Left ventricle myocardium inferior (tissue), 1 donor: Measurements from ENCODE around the gene SMIM45.

Experiments
- DNase-seq: peaks from one replicate; pipeline ENCODE4 v3.0.0-alpha.2; 2020
- H3K27ac ChIP-seq: fragments of 200-600 bp; replicated peaks from 2 replicates; pipeline ENCODE4 v1.8.0; 2021
- H3K27me3 ChIP-seq: fragments of 200-600 bp; 2 replicates; pipeline ENCODE4 v1.8.0; 2021; ENCODE audit warnings: low read depth
- H3K36me3 ChIP-seq: fragments of 200-600 bp; 2 replicates; pipeline ENCODE4 v1.8.0; 2021
- H3K4me1 ChIP-seq: fragments of 200-600 bp; 2 replicates; pipeline ENCODE4 v1.8.0; 2021
- H3K4me3 ChIP-seq: fragments of 200-600 bp; 2 replicates; pipeline ENCODE4 v1.8.0; 2021; ENCODE audit warnings: mild to moderate bottlenecking, moderate library complexity
- H3K9me3 ChIP-seq: fragments of 200-600 bp; replicated peaks from 2 replicates; pipeline ENCODE4 v1.8.0; 2021
- intact Hi-C: fragments of 100-400 bp; cut with micrococcal nuclease; formaldehyde crosslinking; loops from one replicate; pipeline ENCODE4 v1.11.0; 2022
- TF ChIP-seq, protein P1 (sequence below): fragments of 200-600 bp; IDR thresholded peaks from 2 replicates; pipeline ENCODE4 v1.8.0; 2021; ENCODE audit warnings: antibody characterized with exemption, mild to moderate bottlenecking, borderline replicate concordance
- donor health status: DM: no; HTN: yes; CAD: no; lungs with severe emphysema.

Gene SMIM45

DNA sequence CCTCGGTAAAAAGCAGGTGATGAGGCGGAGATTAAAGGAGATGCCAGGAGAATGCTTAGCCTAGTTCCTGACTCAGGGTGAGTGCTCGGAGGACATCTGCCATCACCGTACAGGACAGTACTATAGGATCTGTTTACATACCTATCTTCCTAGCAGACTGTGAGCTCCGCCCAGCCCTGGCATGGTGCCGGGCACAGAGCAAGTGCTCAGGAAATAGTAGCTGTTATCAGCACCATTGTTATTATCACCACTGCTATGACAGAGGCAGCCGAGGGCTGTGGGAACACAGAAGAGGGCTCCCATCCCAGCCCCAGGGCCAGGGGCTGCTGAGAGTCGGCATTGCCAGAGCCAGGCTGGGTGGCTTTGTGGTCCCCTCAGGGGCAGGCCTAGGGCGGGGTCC, 16.7 kb downstream of the SMIM45 start:
- intact Hi-C loops = loop anchor here (5.0 kb wide), 1 partner anchor 474 kb away; no protein-coding TSS in a partner anchor
- no peak for DNase-seq
- TF ChIP-seq, protein P1, sequence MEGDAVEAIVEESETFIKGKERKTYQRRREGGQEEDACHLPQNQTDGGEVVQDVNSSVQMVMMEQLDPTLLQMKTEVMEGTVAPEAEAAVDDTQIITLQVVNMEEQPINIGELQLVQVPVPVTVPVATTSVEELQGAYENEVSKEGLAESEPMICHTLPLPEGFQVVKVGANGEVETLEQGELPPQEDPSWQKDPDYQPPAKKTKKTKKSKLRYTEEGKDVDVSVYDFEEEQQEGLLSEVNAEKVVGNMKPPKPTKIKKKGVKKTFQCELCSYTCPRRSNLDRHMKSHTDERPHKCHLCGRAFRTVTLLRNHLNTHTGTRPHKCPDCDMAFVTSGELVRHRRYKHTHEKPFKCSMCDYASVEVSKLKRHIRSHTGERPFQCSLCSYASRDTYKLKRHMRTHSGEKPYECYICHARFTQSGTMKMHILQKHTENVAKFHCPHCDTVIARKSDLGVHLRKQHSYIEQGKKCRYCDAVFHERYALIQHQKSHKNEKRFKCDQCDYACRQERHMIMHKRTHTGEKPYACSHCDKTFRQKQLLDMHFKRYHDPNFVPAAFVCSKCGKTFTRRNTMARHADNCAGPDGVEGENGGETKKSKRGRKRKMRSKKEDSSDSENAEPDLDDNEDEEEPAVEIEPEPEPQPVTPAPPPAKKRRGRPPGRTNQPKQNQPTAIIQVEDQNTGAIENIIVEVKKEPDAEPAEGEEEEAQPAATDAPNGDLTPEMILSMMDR = no peak
- Histone ChIP-seq H3K4me1 (no peaks in the 10 kb centered on the region), H3K36me3 (no peaks in the 10 kb centered on the region), H3K27me3 (peaks cover 49% of the 10 kb centered on the region), H3K9me3 (no peaks in the 10 kb centered on the region), H3K4me3 (no peak overlapping the region), H3K27ac (no peak overlapping the region)

DNA sequence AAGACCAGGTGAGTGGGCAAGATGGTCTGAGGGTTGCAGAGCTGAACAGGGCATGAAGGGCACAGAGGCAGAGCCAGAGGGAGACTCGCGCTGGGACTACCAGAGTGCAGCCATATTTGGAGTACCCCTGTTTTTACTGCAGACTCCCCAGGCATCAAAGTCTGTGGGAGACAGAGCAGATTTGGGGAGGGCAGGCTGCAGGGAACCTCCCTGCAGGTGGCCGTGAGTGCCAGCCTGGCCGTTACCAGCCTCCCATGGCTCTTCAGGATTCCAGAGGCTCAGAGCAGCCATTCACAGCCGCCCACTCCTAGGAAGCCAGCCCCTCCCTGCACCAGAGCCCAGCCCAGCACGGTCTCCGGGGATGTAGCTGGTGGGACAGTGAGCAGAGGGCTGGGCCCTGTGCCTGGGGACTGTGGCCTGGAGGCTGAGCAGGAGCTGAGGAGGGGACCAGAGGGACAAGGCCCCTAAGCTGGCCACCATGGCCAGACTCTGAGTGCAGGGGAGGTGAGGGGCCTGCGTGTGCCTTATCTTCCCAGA, 17.2 kb downstream of the SMIM45 start, which contains the start of gene SEPTIN3:
Gene SEPTIN3, plus strand, starts transcription at position 334 of the 537 bp plus-strand sequence. CDS start 2,050 bp downstream, outside the sequence.
- no peak for DNase-seq
- TF ChIP-seq, protein P1 = no peak
- intact Hi-C loops = loop anchor here (5.0 kb wide), 1 partner anchor 473 kb away; no protein-coding TSS in a partner anchor
- H3K27ac ChIP-seq = no peak within 1 kb of the TSS
- H3K4me1 ChIP-seq = no peaks in the 10 kb centered on the region
- H3K27me3 ChIP-seq = peaks cover 55% of the 10 kb centered on the region
- no peak within 1 kb of the TSS for H3K4me3 ChIP-seq
- H3K9me3 ChIP-seq = no peaks in the 10 kb centered on the region
- H3K36me3 ChIP-seq = no peaks in the 10 kb centered on the region

DNA sequence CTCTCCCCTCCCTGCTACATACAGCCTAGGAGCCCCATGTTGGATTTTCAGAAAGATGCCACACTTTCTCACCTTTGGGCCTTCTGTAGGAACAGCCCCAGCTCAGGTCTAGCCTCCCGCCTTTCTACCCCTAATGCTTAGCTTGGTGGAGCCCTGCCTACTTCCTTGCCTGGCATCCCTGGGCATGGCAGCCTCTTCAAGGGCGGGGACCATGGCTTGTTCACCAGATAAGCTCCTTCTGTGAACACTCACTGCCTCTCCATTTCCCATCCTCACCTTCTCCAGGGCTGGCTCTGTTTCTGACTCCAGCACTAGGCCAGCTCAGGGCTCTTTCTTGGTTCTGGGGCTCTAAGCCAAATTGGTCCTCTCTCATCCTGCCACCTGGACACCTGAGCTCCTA, 18.7 kb downstream of the SMIM45 start:
- DNase-seq = no peak
- Histone ChIP-seq H3K27me3 (peaks cover 69% of the 10 kb centered on the region), H3K27ac (no peak overlapping the region), H3K4me3 (no peak overlapping the region), H3K36me3 (no peaks in the 10 kb centered on the region), H3K4me1 (no peaks in the 10 kb centered on the region), H3K9me3 (no peaks in the 10 kb centered on the region)
- TF ChIP-seq, protein P1 = no peak
- intact Hi-C loops = no loop called here

DNA sequence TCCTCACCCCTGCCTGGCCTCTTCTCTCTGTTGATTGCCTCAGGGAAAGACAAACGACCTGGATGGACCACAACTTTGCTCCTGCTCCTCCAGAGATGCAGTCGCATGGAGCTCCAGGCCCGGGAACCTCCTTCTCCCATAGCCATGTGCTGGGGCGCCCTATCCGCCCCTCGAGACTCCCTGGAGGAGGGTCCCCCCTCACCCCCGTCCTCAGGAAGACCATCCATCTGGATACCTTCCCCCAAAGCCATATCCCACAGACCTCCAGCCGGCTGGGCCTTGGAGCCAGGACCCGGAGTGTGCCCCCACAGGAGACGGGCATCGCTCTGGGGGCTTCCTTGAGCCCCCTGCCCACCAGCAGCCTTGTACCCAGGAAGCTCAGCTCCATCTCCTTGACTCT, 19.5 kb downstream of the SMIM45 start:
- intact Hi-C loops = no loop called here
- H3K4me1 ChIP-seq = peaks cover 4% of the 10 kb centered on the region

DNA sequence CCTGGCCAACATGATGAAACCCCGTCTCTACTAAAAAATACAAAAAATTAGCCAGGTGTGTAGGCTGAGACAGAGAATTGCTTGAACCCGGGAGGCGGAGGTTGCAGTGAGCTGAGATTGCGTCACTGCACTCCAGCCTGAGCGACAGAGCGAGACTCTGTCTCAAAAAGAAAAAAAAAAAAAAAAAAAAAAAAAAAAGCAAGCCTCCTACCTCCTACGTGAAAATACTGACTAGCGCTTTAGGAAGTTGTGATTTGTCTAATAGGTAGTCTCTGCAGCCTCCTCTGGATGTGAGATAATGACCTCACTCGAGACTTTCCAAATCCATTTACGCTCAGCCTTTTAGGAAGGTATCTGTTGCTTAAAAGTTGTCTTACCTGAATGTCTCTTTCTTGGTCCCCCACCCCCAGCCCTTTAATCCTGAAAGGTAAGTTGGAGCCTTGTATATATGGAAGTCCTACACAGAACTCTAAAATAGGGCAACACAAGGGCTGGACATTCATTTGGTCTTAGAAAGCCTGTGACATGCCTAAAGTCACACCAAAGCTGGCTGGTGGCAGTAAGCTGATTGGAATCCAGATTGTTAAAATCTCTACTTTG, 22.8 kb downstream of the SMIM45 start:
- TF ChIP-seq, protein P1 = no peak
- H3K36me3 ChIP-seq = no peaks in the 10 kb centered on the region
- DNase-seq = no peak
- H3K27me3 ChIP-seq = peaks cover 89% of the 10 kb centered on the region
- H3K9me3 ChIP-seq = no peaks in the 10 kb centered on the region
- H3K4me3 ChIP-seq = no peak overlapping the region
- intact Hi-C loops = no loop called here
- no peak overlapping the region for H3K27ac ChIP-seq
- peaks cover 10% of the 10 kb centered on the region for H3K4me1 ChIP-seq

More for the DNA sequence above, 19.5 kb downstream of the SMIM45 start:
- H3K9me3 ChIP-seq = no peaks in the 10 kb centered on the region
- no peak overlapping the region for H3K4me3 ChIP-seq
- no peak overlapping the region for H3K27ac ChIP-seq
- peaks cover 77% of the 10 kb centered on the region for H3K27me3 ChIP-seq
- DNase-seq = no peak
- TF ChIP-seq, protein P1 = no peak
- no peaks in the 10 kb centered on the region for H3K36me3 ChIP-seq
